Glomerular endothelial cell (primary cell): Measurements from ENCODE around the gene CKAP5. TPM values are rescaled to one million over a fixed set of nuclear protein-coding genes. Genes with fewer than 3 reads are reported as not detected.
"Not testable (repeated sequence)": the region's sequence is repeated elsewhere in the genome, so short reads cannot be mapped to it uniquely, and the experiment has no call there.

ENCODE experiments used
- DNase-seq: peaks from one replicate; pipeline ENCODE4 v3.0.0-alpha.2; 2011; ENCODE audit warnings: low read depth, low spot score; ENCODE audit errors: extremely low read depth
- total RNA-seq: library from RNA; depleted of rRNA; stranded (reverse); fragments of >200 nt; gene quantifications from 2 replicates; pipeline ENCODE4 v1.2.3, GENCODE V29; 2015

The CKAP5 gene
- total RNA-seq, 1 donor from 2014 or later, result 60.0 TPM

DNA sequence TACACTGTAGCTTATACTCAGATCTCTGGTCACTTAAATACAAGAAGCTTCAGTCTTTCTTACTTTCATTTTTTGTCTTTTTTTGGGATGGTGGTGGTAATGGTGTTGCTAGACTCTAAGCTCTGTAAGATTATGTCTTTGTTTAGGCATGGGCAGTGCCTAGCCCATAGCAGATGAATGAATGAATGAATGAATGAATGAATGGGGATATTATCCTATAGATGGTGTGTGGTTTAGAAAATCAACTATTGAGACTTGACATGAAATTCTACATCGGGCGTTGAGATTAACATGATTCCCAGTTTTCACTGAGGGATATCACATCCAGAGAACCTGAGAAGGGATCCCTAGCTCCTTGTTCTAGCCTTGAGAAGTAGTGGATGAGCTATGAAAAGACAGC lies 9.8 kb upstream of the CKAP5 start:
- no peak for DNase-seq

DNA sequence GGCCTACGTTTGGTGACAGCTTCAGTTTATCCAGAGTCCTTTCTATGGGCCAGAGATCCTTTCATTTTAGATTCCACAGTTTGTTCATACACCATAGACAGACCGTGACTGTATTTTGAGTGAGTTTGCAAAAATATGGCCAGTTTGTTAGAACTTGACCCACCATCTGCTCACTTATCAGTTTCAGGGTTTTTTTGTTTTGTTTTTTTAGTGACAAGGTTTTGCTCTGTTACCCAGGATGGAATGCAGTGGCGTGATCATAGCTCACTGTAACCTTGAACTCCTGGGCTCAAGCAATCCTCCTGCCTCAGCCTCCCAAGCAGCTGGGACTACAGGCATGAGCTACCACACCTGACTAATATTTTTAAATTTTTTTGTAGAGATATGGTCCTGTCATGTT lies 9.1 kb upstream of the CKAP5 start:
- DNase-seq, result no peak

DNA sequence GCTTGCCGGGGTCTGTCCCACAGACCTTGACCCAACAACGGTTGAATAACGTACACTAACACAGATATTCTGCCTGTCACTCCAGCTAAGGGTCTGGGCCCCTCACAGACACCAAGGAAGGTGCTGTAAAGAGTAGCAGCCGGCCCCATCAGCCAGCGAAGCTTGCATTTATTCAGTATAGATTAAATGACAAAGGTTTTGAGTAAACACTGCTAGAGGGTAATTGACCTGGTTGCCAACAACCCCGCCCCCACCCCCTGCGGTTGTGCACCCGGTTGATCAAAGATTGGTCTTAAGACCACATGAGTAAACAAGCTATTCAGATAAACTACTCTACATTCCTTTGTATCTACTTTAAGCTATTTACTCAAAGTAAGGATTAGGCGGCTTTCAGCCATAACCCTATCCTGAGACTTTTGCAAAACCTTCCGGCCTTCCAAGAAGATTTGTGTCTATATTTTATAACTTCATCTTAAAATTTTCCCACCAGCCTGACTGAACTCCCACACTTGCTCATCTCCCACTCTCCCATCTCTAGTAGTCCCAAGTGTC lies 4.8 kb upstream of the CKAP5 start:
- DNase-seq, result no peak

- DNase-seq, result no peak
These were observed 3.6 kb upstream of the CKAP5 start for GRCh38 chr11:46849631-46850030.

GRCh38 chr11:46846510-46846830 lies 390 bp upstream of the CKAP5 start:
- DNase-seq, result no peak

GRCh38 chr11:46845440-46845739 lies 690 bp downstream of the CKAP5 start:
- DNase-seq, result no peak

DNA sequence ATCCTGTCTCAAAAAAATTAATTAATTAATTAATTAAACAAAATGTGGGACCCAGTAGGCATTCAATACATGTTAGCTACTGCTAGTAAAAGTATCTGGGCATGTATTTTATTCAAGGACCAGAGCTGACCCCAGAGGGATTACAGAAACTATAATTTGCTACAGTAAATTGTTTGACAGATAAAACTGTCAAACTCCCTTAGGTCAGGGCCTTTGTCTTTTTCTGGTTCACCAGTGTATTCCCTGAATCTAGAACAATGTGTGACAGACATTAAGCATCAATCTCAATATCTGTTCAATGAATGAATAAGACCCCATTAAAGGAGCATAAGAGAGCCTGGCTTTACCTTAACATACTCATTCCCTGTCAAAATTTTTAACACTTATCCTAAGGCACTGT lies 6.0 kb downstream of the CKAP5 start:
- DNase-seq, result no peak

DNA sequence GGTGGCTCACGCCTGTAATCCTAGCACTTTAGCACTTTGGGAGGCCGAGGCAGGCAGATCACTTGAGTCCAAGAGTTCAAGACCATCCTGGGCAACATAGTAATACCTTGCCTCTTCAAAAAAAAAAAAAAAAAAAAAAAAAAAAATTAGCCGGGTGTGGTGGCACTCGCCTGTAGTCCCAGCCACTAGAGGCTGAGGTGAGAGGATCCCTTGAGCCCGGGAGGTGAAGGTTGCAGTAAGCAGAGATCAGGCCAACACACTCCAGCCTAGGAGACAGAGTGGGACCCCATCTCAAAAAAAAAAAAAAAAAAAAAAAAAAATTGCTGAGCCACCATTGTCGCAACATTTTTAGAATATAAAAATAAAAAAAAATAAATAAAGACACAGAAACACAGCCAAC lies 7.6 kb downstream of the CKAP5 start:
- no peak for DNase-seq

DNA sequence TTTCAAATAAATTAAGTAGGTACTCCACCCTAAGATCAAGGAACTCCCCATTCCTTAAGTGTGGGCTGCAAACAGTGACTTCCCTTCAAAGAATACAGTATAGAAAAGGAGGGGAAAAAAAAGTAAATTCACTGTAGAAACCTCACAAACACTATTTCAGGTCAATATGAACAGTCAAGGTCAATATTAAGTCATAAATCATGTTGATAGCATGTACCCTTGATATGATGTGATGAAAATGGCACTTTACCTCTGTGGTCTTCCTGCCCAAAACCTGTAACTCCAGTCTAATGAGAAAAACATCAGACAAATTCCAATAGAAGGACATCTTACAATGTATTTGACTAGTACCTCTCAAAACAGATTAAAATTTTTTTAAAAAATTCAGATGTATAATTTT lies 8.2 kb downstream of the CKAP5 start:
- DNase-seq, result no peak

- DNase-seq, result no peak
These were observed 9.2 kb downstream of the CKAP5 start for GRCh38 chr11:46836870-46837269.

- no peak for DNase-seq
These were observed 9.6 kb downstream of the CKAP5 start for GRCh38 chr11:46836431-46836830.

GRCh38 chr11:46835897-46836296 lies 10.2 kb downstream of the CKAP5 start:
- no peak for DNase-seq

GRCh38 chr11:46834821-46835220 lies 11.3 kb downstream of the CKAP5 start:
- no peak for DNase-seq

- no peak for DNase-seq
These were observed 13.4 kb downstream of the CKAP5 start for GRCh38 chr11:46832511-46833214.

GRCh38 chr11:46827995-46828394 lies 18.1 kb downstream of the CKAP5 start:
- DNase-seq, result no peak

GRCh38 chr11:46826310-46827044 lies 19.6 kb downstream of the CKAP5 start:
- DNase-seq, result no peak

GRCh38 chr11:46808799-46809431 lies 37.2 kb downstream of the CKAP5 start:
- no peak for DNase-seq

- DNase-seq, result no peak
These were observed 44.2 kb downstream of the CKAP5 start for GRCh38 chr11:46801694-46802470.

DNA sequence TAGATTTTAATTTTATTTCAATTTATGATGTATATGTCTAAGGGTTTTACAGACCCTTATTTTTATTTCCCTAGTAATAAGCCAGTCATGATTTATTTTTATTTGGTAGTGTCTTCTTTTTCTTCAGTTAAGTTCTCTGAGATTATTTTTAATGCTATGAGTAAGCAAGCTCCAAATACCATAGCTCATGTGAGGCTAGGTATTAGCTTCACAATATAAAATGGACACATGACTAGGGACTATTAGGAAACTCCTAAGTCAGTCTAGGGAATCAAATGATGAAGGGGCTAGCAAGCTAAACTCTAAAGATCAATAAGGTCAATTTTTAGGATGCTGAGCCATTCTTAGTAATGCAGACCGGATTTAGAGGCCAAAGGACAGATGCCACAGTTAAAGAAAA lies 45.9 kb downstream of the CKAP5 start:
- DNase-seq, result no peak

DNA sequence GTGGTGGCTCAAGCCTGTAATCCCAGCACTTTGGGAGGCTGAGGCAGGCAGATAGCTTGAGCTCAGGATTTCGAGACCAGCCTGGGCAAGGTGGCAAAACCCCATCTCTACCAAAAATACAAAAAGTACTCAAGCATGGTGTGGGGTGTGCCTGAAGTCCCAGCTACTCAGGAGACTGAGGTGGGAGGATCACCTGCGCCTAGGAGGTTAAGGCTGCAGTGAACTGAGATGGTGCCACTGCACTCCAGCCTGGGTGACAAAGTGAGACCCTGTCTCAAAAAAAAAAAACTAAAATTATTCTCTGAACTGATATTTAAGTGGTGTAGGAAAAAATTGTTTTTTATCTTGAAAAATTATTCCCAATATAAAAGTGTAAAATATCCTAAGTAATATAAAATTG lies 46.4 kb downstream of the CKAP5 start:
- DNase-seq, result not testable (repeated sequence)

DNA sequence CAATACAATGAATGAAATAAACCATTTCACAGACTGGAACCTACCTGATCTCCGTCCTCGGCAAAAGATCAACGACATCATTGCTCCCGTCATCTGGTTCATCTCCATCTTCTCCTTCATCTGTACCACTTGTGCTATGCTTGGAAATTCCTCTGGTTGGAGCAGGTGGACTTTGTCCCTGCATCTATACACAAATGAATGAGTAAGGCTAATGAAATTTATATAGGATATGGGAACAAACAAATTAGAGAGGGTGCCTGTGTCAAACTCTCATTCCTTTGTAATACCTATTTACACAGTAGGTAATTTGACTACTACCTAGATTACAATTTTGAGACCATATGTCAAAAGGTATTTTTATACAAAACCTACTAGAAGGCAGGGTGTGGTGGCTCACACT lies 67.7 kb downstream of the CKAP5 start:
- DNase-seq, result no peak
